Measurements from ENCODE around the gene ROR2. TPM values are rescaled to one million over a fixed set of nuclear protein-coding genes. Genes with fewer than 3 reads are reported as not detected.

The ROR2 gene
- total and polyA plus RNA-seq, 4 donors, result 0.13 to 0.84 (median 0.52) TPM

DNA sequence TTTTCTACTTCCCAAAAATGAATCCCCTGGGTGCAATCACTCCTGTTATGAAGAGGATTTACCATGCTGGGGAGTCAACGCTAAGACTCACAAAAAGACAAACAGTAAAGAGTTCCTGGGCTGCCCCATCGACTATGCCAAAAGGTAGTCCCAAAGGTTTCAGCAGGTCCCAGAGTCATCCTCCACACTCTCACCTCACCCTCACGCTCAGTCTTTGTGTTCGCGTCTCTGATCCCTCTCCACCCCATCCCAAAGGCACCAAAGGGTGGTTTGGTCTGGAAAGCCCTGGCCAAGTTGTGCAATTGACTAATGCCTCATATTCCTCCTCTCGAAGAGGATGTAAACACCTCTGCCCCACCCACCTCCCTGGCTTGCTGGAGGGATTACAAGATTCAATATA, 286.2 kb downstream of the ROR2 start:
- no peak for DNase-seq (ENCODE audit: low spot score)
- H3K9me3 ChIP-seq (ENCODE audit: control insufficient read depth in 4 of 4, low read length in 3 of 4), result no peaks in the 10 kb centered on the region
- H3K27me3 ChIP-seq (ENCODE audit: control insufficient read depth in 4 of 4, insufficient read depth in 4 of 4, low read length in 3 of 4), result peaks cover 0 to 2% (median 0%) of the 10 kb centered on the region in 4 donors
- no peak overlapping the region for H3K4me3 ChIP-seq (ENCODE audit: low read depth in 1 of 3, low read length in 3 of 3)
- H3K36me3 ChIP-seq (ENCODE audit: control insufficient read depth in 4 of 4, insufficient read depth in 3 of 4, low read depth in 1 of 4, low read length in 3 of 4), result no peaks in the 10 kb centered on the region
- no peaks in the 10 kb centered on the region for H3K4me1 ChIP-seq (ENCODE audit: control insufficient read depth in 4 of 4, insufficient read depth in 4 of 4, low read length in 3 of 4)
- no peak overlapping the region for H3K27ac ChIP-seq (ENCODE audit: low read depth in 1 of 2, low read length in 2 of 2)
- 72% methylated on average over 6 of the region's 6 CpGs for WGBS
- no peak for TF ChIP-seq JUND (IDR thresholded peaks at IDR 0.05)
- H3K9ac ChIP-seq (ENCODE audit: low read depth in 1 of 2, low read length in 2 of 2), result no peak overlapping the region

DNA sequence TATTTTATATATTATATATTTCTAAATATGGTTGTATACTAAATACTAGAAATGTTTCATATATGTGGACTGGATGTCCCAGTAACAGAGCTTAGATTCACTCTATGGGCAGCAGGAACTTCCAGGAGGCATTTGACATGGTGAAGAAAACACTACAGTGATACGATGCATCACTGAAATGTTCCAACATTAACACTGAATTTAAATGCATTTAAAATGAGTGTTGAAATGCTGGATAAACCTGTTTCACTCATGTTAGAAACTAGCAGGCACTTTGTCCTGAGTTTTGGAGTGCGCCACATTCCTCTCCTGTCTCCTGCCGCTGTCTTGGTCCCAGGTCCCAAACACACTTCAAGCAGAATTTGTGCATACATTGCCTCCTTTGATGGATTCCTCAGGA, 288.6 kb downstream of the ROR2 start:
- H3K4me1 ChIP-seq (ENCODE audit: control insufficient read depth in 4 of 4, insufficient read depth in 4 of 4, low read length in 3 of 4), result no peaks in the 10 kb centered on the region
- H3K4me3 ChIP-seq (ENCODE audit: low read depth in 1 of 3, low read length in 3 of 3), result no peak overlapping the region
- H3K9ac ChIP-seq (ENCODE audit: low read depth in 1 of 2, low read length in 2 of 2), result no peak overlapping the region
- WGBS, result 82% methylated on average over 3 of the region's 3 CpGs
- H3K36me3 ChIP-seq (ENCODE audit: control insufficient read depth in 4 of 4, insufficient read depth in 3 of 4, low read depth in 1 of 4, low read length in 3 of 4), result no peaks in the 10 kb centered on the region
- no peaks in the 10 kb centered on the region for H3K9me3 ChIP-seq (ENCODE audit: control insufficient read depth in 4 of 4, low read length in 3 of 4)
- no peak overlapping the region for H3K27ac ChIP-seq (ENCODE audit: low read depth in 1 of 2, low read length in 2 of 2)
- no peak for TF ChIP-seq TAF1 (conservative IDR thresholded peaks at IDR 0.05)
- TF ChIP-seq, protein P1, sequence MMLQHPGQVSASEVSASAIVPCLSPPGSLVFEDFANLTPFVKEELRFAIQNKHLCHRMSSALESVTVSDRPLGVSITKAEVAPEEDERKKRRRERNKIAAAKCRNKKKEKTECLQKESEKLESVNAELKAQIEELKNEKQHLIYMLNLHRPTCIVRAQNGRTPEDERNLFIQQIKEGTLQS (IDR thresholded peaks at IDR 0.05), result no peak
- TF ChIP-seq, protein P2, sequence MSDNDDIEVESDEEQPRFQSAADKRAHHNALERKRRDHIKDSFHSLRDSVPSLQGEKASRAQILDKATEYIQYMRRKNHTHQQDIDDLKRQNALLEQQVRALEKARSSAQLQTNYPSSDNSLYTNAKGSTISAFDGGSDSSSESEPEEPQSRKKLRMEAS (IDR thresholded peaks at IDR 0.05), result no peak
- no peak for DNase-seq (ENCODE audit: low spot score)
- H3K27me3 ChIP-seq (ENCODE audit: control insufficient read depth in 4 of 4, insufficient read depth in 4 of 4, low read length in 3 of 4), result peaks cover 0 to 2% (median 0%) of the 10 kb centered on the region in 4 donors

DNA sequence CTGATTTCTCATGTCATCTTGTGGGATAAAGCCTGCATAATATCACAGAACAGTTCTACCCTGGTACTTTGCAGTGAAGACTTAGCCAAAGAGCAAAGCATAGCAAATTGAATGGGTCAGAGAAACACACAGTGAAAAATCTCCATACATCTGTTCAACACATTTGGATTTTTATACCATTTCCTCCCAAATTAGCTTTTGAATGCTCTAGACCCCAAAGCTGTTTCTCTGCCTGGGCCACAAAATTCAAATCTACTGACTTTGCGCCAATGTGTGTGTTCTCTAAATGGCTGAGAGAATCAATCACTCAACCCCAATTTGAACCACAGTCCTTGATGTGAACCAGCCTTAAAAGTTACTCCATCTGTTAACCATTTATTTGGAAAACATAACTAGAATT, 289.5 kb downstream of the ROR2 start:
- Histone ChIP-seq H3K4me1 (ENCODE audit: control insufficient read depth in 4 of 4, insufficient read depth in 4 of 4, low read length in 3 of 4) (no peaks in the 10 kb centered on the region), H3K9ac (ENCODE audit: low read depth in 1 of 2, low read length in 2 of 2) (no peak overlapping the region), H3K4me3 (ENCODE audit: low read depth in 1 of 3, low read length in 3 of 3) (no peak overlapping the region), H3K9me3 (ENCODE audit: control insufficient read depth in 4 of 4, low read length in 3 of 4) (no peaks in the 10 kb centered on the region), H3K36me3 (ENCODE audit: control insufficient read depth in 4 of 4, insufficient read depth in 3 of 4, low read depth in 1 of 4, low read length in 3 of 4) (no peaks in the 10 kb centered on the region), H3K27ac (ENCODE audit: low read depth in 1 of 2, low read length in 2 of 2) (no peak overlapping the region), H3K27me3 (ENCODE audit: control insufficient read depth in 4 of 4, insufficient read depth in 4 of 4, low read length in 3 of 4) (peaks cover 0 to 2% (median 0%) of the 10 kb centered on the region in 4 donors)
- 95% methylated on average over 1 of the region's 1 CpG for WGBS
- TF ChIP-seq HNF4A (conservative IDR thresholded peaks at IDR 0.05) (no peak), NR2F2 (IDR thresholded peaks at IDR 0.05) (no peak)
- TF ChIP-seq, protein P3, sequence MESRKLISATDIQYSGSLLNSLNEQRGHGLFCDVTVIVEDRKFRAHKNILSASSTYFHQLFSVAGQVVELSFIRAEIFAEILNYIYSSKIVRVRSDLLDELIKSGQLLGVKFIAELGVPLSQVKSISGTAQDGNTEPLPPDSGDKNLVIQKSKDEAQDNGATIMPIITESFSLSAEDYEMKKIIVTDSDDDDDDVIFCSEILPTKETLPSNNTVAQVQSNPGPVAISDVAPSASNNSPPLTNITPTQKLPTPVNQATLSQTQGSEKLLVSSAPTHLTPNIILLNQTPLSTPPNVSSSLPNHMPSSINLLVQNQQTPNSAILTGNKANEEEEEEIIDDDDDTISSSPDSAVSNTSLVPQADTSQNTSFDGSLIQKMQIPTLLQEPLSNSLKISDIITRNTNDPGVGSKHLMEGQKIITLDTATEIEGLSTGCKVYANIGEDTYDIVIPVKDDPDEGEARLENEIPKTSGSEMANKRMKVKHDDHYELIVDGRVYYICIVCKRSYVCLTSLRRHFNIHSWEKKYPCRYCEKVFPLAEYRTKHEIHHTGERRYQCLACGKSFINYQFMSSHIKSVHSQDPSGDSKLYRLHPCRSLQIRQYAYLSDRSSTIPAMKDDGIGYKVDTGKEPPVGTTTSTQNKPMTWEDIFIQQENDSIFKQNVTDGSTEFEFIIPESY (IDR thresholded peaks at IDR 0.05), result no peak
- TF ChIP-seq, protein P2 (IDR thresholded peaks at IDR 0.05), result no peak
- TF ChIP-seq, protein P4, sequence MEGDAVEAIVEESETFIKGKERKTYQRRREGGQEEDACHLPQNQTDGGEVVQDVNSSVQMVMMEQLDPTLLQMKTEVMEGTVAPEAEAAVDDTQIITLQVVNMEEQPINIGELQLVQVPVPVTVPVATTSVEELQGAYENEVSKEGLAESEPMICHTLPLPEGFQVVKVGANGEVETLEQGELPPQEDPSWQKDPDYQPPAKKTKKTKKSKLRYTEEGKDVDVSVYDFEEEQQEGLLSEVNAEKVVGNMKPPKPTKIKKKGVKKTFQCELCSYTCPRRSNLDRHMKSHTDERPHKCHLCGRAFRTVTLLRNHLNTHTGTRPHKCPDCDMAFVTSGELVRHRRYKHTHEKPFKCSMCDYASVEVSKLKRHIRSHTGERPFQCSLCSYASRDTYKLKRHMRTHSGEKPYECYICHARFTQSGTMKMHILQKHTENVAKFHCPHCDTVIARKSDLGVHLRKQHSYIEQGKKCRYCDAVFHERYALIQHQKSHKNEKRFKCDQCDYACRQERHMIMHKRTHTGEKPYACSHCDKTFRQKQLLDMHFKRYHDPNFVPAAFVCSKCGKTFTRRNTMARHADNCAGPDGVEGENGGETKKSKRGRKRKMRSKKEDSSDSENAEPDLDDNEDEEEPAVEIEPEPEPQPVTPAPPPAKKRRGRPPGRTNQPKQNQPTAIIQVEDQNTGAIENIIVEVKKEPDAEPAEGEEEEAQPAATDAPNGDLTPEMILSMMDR (IDR thresholded peaks at IDR 0.05; ENCODE audit: low read depth, low read length, missing input control), result no peak
- DNase-seq (ENCODE audit: low spot score), result no peak

Data from liver (tissue), 9 donors.